Fibroblast of skin of right quadriceps (primary cell): ENCODE results near the gene DCAF11.
A peak's percentile ranks its signal among the peaks of the same experiment; 100 is the strongest.

Source experiments
- DNase-seq: peaks from one replicate; pipeline ENCODE4 v3.0.0-alpha.2; 2013

Gene DCAF11

DNA sequence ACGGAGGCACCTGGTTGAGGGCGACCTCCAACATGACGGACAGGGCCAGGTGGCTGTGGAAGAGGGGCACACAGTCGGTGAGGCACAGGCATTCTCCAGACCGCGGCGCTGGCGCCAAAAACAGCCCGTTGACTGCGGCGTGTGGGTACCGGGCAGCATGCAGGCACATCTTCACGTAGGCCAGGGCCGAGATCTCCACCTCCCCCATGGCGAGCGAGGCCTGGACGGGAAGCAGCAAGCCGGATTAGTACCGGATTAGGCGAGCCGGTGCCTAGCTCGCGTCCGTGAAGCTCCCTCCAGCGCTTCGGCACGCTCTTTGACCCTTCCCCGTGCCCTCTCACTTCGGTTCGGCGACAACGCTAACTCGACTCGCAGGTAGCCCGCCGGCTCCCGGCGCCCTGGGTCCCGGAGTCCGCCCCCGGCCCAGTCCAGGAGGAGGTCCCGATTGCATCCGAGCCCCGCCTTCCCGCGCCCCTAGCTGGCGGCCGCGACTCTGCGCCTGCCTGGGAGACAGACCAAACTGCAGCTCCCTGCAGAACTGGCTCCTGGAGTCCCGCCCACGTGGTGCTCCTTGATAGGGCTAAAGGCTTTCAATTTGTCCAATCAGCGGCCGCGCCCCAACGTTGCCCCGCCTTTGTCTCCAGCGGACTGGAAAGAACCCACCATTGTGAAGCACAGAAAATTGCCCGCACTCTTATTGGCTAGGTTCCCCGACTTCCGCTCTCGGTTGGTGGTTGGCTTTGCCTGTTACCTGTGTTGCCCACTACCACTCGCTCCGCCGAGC lies 26.7 kb downstream of the DCAF11 start, which contains the start of gene EMC9:
Gene EMC9 (minus strand): TSS at position 495 of the 784 bp plus-strand sequence. CDS start 287 bp downstream, at position 208.
- DNase-seq, result peak; percentile 99

DNA sequence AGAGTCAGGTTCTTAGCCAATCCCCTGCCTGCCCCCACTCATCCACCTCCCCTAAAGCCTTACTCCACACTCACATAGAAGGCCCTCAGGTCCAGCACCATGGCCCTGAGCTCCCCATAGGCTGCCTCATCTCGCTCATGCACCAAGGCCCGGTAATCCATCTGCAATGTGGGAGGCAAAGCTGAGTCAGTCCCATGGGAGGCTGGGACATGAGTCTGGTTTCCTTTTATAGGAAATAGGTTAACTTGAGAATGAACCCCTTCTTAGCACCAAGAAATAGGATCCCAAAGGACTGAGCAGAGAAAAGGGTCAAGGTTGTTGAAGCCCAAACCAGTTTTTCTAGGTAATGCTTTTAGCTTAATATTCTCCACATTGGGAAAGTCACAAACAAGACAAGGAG lies 28.9 kb downstream of the DCAF11 start:
- DNase-seq, result peak; percentile 74

DNA sequence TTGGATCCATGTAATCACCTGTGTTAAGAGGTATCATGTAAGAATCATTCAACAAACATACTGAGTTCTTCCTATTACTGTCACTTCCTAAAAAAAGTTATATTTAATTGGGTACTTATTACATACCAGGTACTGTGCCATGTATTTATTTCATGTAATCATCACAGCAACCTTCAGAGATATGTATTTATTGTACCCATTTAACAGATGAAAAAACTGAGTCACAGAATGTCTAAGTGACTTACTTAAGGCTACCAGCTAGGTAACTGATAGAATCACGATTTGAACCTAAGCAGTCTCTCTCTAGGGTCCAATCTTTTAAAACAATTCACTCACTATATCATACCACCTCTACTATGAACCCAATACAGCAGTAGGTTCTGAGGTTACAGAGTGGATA lies 29.9 kb downstream of the DCAF11 start:
- DNase-seq, result no peak

DNA sequence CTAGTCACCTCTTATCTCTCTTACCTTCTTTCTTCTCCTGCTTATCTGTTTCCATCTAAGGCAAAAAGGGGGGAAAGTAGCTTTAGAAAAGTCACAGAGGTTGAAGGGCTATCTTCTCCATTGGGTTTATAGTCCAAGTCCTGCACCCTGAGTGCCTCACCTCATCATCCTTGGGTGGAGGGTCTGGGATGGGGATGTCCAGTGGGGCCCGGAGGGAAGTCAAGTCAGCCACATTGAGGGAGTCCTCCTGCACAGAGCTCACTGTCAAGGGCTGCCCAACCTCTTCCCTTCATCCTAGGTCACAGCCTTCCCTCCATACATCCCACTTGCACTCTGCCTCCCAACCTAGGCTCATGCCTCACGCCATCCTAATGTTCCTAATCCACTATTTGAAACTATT lies 30.6 kb downstream of the DCAF11 start:
- DNase-seq, result no peak

DNA sequence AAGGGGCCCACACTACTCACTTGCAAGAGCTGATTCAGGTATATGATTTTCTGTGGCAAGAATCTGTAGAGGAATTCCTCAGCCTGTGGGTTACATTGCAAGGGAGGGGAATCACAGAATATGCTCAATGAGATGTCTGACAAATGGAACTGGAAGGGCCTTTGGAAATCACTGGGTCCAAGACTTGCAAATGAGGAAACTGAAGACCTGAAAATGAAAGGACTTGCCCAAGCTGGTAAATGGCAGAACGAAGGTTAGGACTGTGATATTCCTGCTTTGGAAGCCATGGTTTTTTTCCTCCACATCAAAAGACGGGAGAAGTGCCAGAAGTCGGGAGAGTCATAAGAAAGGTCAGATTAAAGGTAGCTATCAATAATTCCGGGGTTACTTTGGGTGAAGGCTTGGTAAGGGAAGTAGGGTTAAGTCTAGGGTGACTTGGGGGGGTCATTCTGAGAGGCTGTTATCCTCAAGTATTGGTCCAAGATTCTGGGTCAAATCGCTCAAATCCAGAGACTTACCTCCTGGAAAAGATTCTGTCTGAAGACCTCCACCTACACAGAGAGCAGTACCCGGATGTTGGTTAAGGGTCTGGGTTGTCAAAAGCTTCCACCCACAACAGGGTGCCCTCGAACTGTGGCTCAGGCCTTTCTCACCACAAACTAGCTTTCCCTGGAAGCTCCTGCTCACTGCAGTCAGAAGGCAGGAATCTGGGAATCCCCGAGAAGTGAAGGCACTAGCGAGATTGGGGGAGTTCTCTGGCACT lies 31.3 kb downstream of the DCAF11 start:
- no peak for DNase-seq

DNA sequence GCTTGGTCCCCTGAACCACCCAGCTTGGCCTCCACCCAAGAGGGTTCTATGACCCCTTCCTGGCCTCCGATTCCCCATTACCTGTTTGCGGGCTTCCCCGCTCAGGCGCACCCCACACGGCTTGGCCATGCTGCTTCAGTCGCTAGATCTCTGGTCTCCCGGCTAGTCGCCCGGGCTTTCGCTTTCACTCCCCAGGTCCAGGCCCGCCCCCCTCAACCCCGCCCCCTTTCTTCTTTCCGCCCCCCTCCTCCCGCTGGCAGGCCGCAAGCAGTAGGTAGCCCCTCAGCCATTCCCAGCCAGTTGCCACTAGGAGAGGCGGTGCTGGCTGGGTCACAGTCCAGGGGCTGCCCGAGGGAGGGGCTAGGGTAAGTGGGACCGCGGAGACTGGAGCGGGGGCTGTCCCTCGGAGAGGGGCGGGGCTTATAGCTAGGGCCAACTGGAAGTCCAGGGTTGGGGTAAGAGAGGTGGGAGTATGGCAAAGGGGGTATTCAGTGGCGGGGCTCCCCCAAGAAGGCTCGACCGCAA lies 31.9 kb downstream of the DCAF11 start, which contains the start of gene PSME2:
Gene PSME2 (minus strand): TSS at position 158 of the 525 bp plus-strand sequence. CDS start 29 bp downstream, at position 129.
- peak; percentile 97 for DNase-seq

DNA sequence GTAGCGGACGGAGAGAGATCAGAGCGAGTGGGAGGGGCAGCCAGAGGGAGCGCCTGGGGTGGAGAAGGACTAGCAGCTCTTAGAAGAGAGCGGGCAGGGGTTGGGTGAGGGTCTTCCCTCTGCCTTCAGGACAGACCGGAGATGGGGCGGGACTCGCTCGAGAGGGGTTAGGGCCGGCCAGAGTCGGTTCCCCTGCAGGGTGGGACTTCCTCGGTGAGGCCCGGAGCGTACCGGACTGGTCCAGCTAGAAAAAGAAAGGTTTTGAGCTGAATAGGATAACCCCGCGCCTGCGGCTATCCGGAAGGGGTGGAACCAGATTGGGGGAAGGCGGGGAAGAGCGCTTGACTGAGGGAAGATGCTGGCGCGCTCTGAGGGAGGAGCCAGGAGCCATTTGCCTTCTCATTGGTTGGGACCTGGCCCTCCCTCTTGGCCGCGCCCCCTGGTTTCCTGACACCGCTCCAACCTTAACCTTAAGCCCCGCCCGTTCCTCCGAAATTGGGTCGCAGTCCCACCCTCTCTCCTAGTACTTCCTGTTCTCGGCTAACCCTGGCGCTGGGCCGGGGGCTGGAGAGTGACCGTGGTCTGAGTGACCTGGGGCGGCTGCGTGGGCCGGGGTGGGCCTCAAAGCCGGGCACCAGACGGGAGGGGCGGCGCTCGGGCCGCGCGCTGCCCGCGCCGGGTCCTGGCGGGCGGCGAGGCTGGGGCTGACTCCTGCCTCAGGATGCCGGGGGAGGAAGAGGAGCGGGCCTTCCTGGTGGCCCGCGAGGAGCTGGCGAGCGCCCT lies 32.6 kb downstream of the DCAF11 start, which contains the start of gene RNF31:
Gene RNF31 (plus strand): TSS at position 521 of the 783 bp plus-strand sequence. CDS start 201 bp downstream, at position 722.
- DNase-seq, result peak; percentile 97

DNA sequence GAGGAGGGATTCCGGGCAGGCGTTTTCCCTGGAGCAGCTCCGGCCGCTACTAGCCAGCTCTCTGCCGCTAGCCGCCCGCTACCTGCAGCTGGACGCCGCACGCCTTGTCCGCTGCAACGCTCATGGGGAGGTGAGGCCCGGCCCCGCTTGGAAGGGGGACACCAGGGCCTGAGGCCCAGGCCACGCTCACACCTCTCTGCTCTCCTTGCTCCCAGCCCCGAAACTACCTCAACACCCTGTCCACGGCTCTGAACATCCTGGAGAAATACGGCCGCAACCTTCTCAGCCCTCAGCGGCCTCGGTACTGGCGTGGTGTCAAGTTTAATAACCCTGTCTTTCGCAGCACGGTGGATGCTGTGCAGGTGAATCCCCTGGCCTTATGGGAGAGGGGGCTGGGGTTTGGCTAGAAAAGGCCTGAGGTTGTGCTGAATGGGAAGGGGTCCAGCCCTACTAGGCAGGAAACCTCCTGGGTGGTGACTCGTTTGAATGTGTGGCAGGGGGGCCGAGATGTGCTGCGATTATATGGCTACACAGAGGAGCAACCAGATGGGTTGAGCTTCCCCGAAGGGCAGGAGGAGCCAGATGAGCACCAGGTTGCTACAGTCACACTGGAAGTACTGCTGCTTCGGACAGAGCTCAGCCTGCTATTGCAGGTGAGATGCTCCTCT lies 33.3 kb downstream of the DCAF11 start:
- DNase-seq, result no peak

DNA sequence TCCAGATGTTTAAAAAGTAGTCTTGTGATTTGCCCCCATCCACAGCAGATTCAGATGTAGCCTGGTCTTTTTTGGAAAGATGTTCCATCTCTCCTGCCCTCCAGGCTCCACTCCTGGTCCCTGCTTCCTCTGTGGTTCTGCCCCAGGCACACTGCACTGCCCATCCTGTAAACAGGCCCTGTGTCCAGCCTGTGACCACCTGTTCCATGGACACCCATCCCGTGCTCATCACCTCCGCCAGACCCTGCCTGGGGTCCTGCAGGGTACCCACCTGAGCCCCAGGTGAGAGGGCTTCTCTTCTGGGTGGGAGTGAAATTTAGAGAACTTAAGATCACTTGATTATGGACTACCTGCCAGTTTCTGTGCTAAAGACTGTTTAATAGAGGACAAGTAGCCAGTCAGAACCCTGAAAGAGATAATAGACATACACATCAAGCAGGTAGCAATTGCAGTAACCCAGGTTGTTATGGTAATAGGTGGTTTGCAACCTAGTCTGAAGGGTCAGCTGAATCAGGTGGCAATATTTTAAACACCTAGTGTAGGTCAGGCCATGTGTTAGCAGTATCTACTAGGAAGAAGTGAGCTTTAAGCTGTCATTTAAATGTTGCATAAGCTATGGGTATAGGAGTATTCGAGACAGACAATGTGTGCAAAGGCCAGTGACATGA lies 34.9 kb downstream of the DCAF11 start:
- DNase-seq, result no peak

DNA sequence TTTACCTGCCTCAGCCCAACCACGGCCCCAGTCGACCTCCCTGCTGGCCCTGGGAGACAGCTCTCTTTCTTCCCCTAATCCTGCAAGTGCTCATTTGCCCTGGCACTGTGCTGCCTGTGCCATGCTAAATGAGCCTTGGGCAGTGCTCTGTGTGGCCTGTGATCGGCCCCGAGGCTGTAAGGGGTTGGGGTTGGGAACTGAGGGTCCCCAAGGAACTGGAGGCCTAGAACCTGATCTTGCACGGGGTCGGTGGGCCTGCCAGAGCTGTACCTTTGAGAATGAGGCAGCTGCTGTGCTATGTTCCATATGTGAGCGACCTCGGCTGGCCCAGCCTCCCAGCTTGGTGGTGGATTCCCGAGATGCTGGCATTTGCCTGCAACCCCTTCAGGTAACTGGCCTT lies 35.5 kb downstream of the DCAF11 start:
- no peak for DNase-seq

DNA sequence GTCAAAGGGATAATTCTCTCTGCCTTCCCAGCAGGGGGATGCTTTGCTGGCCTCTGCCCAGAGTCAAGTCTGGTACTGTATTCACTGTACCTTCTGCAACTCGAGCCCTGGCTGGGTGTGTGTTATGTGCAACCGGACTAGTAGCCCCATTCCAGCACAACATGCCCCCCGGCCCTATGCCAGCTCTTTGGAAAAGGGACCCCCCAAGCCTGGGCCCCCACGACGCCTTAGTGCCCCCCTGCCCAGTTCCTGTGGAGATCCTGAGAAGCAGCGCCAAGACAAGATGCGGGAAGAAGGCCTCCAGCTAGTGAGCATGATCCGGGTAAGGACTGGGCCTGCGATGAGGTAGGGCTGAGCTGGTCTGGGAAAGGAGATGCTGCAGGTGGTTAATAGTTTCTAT lies 36.0 kb downstream of the DCAF11 start:
- DNase-seq, result no peak

DNA sequence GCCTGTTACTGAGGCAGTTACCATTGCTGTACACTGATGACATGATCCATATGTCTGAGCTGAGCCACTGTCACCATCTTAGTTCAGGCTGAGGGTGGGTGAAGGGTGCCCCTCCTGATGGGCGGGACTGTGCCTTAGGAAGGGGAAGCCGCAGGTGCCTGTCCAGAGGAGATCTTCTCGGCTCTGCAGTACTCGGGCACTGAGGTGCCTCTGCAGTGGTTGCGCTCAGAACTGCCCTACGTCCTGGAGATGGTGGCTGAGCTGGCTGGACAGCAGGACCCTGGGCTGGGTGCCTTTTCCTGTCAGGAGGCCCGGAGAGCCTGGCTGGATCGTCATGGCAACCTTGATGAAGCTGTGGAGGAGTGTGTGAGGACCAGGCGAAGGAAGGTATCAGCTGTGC lies 36.4 kb downstream of the DCAF11 start:
- no peak for DNase-seq

DNA sequence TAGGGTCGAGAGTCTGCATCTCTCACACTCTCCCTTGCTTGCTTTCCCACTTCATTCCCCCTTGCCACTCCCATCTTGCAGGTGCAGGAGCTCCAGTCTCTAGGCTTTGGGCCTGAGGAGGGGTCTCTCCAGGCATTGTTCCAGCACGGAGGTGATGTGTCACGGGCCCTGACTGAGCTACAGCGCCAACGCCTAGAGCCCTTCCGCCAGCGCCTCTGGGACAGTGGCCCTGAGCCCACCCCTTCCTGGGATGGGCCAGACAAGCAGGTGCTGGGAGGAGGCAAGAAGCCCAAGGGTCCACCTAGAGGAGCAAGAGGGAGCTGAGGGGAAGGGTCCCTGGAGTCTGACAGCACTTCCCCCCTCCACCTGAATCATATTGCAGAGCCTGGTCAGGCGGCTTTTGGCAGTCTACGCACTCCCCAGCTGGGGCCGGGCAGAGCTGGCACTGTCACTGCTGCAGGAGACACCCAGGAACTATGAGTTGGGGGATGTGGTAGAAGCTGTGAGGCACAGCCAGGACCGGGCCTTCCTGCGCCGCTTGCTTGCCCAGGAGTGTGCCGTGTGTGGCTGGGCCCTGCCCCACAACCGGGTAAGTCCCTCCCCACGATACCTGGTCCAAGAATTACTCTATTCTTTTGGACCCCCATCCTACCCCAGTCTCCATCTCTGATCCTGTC lies 37.0 kb downstream of the DCAF11 start:
- DNase-seq, result no peak

DNA sequence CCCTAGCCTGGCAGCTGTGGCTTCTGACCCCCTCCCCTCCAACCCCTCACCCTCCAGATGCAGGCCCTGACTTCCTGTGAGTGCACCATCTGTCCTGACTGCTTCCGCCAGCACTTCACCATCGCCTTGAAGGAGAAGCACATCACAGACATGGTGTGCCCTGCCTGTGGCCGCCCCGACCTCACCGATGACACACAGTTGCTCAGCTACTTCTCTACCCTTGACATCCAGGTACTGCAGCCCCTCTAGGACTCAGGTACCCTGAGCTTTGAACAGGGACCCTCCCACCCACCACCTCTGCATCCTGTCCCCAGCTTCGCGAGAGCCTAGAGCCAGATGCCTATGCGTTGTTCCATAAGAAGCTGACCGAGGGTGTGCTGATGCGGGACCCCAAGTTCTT lies 40.5 kb downstream of the DCAF11 start:
- no peak for DNase-seq

DNA sequence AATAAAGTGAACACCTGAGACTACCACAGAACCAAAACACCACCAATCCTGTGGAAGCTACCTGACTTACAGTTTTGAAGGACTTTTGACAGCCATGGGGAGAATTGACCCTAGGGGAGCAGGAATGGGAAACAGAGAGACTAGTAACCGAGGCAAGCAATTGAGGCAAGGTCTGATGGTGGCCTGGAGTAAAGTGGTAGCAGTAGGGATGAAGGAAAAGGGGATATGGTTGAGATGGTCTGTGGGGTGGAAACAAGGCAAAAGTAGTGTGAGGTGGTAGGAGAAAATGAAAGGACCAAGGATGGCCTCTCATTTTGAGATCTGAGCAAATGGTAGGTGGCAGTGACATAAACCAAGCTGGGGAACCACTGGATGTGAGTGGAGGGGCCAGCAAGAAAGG lies 42.3 kb downstream of the DCAF11 start:
- DNase-seq, result no peak

DNA sequence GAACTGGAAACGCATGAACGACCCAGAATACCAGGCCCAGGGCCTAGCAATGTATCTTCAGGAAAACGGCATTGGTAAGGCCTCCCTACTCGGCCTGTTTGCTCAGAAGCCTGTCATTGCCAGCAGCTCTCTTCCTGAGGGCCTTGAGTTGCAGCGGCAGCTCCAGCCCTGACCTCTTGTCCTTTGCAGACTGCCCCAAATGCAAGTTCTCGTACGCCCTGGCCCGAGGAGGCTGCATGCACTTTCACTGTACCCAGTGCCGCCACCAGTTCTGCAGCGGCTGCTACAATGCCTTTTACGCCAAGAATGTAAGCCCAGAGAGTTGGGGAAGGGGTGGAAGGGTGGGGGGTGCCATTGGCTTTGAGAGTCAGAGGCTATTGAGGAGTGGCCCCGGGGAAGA lies 42.8 kb downstream of the DCAF11 start:
- DNase-seq, result no peak

DNA sequence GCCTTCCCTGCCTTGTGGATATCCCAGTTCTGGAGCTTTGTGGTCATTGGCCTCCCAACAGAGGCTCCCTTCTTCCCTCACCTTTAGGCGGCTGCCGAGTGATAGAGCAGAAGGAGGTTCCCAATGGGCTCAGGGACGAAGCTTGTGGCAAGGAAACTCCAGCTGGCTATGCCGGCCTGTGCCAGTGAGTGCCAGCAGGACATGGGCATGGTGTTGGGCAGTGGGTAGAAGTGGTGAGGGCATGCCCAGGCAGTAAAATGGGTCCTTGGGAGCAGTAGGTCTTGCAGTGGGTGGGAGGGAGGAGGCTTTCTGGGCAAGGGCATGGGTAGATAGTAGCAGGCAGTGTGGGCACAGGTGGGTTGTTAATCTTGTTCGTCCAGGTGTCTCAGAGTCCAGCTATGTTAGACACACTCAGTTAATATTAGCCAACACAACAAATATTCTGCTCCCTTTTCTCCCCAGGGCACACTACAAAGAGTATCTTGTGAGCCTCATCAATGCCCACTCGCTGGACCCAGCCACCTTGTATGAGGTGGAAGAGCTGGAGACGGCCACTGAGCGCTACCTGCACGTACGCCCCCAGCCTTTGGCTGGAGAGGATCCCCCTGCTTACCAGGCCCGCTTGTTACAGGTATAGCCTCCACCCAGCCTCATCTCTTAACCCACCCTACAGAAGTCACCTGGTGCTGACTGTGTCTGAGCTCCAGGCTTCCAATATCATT lies 45.4 kb downstream of the DCAF11 start:
- no peak for DNase-seq

DNA sequence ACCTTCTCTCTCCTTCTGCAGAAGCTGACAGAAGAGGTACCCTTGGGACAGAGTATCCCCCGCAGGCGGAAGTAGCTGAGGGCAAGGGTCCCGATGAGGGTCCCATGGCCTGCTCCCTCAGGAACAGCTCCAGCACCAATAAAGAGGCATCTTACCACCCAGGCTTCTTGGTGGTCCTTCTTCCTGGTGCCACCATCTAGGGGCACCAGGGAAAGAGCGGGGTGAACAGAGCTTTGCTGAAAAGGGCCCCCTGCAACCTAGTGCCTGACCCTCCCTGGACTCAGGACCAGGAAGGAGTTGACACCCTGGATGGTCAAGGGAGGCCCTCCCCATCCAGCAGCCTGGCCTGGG lies 45.9 kb downstream of the DCAF11 start:
- DNase-seq, result no peak

DNA sequence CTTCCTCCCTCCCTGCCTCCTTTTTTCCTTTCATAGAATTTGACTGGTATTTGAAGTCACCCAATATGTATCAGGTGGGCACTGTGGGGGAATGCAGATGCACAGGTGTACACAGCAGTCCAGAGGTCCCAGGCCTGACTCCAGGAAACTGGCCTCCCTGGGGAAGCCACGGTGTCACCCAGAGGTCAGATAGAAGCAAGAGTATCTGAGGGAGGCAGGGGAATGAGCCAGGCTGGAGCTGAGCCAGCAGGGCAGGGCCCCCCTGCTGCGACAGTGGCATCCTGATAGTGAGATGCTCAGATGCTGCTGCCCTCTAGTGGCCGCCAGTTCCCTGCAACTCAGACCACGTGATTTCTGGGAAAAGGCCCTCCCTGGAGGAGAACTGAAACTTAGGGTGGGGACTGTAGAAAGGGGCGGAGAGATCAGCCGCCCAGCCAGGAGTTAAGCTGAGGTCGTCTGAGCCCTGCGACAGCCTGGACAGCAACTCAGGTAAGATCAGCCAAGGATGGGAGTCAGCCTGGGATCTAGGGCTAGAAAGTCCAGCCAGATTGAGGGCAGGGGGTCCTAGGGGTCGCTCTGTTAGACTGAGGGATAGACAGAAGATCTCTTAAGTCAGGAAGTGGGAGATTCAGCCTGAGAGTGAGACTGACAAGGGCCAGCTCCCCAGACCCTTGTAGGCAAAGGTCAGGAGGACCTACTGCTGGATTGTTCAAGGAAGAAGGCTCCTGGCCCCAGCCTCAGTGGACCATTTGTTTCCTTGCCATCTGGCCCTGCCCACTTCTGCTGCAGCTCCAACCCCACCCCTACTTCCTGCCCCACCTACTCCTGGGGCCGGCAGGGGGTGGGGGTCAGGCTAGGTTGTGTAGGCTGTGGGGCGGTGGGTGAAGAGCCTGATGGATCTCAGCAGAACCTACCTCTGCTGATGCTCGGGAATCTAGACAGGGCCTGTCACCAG lies 46.5 kb downstream of the DCAF11 start, which contains the start of gene IRF9:
Gene IRF9 (plus strand): TSS at position 416 of the 955 bp plus-strand sequence. CDS start 880 bp downstream, outside the sequence.
- DNase-seq, result peak; percentile 94
